Mesendoderm (in vitro differentiated cells): ENCODE data around the gene MTUS2.

ENCODE experiments used
- DNase-seq: peaks from one replicate; pipeline ENCODE4 v3.0.0; 2013
- H2AK5ac ChIP-seq: 2 replicates; pipeline ENCODE4 v1.6.1; 2013; ENCODE audit warnings: low read length, inconsistent platforms
- H2BK120ac ChIP-seq: 2 replicates; pipeline ENCODE4 v1.6.1; 2013; ENCODE audit warnings: low read depth, mild to moderate bottlenecking, low read length, moderate library complexity, mixed read lengths
- H2BK15ac ChIP-seq: replicated peaks from 2 replicates; pipeline ENCODE4 v1.6.1; 2013; ENCODE audit warnings: low read depth, mild to moderate bottlenecking, moderate library complexity
- H2BK5ac ChIP-seq: 2 replicates; pipeline ENCODE4 v1.6.1; 2013; ENCODE audit warnings: low read length, inconsistent platforms
- H3K18ac ChIP-seq: 2 replicates; pipeline ENCODE4 v1.6.1; 2013; ENCODE audit warnings: mild to moderate bottlenecking, low read length, mixed read lengths
- H3K23ac ChIP-seq: one replicate; pipeline ENCODE4 v1.6.1; 2013; ENCODE audit warnings: low read length
- H3K27ac ChIP-seq: 2 replicates; pipeline ENCODE4 v1.5.1; 2013; ENCODE audit warnings: low read depth, mild to moderate bottlenecking, inconsistent platforms, low read length, moderate library complexity
- H3K27me3 ChIP-seq: 2 replicates; pipeline ENCODE4 v1.6.1; 2013; ENCODE audit warnings: low read length, control low read depth, mild to moderate bottlenecking, inconsistent platforms; ENCODE audit not compliant: insufficient read depth, poor library complexity
- H3K36me3 ChIP-seq: 2 replicates; pipeline ENCODE4 v1.6.1; 2013; ENCODE audit warnings: low read length, inconsistent platforms; ENCODE audit not compliant: control insufficient read depth, insufficient read depth
- H3K4ac ChIP-seq: one replicate; pipeline ENCODE4 v1.6.1; 2013; ENCODE audit warnings: low read depth, mild to moderate bottlenecking, low read length, moderate library complexity
- H3K4me1 ChIP-seq: 2 replicates; pipeline ENCODE4 v1.6.1; 2013; ENCODE audit warnings: low read depth, low read length, inconsistent platforms; ENCODE audit not compliant: control insufficient read depth
- H3K4me2 ChIP-seq: 2 replicates; pipeline ENCODE4 v1.6.1; 2013; ENCODE audit warnings: low read length
- H3K4me3 ChIP-seq: 2 replicates; pipeline ENCODE4 v1.5.1; 2013; ENCODE audit warnings: mild to moderate bottlenecking, low read length
- H3K56ac ChIP-seq: one replicate; pipeline ENCODE4 v1.6.1; 2013; ENCODE audit warnings: low read length
- H3K79me1 ChIP-seq: 2 replicates; pipeline ENCODE4 v1.6.1; 2013; ENCODE audit warnings: low read length, inconsistent platforms
- H3K79me2 ChIP-seq: 2 replicates; pipeline ENCODE4 v1.6.1; 2013; ENCODE audit warnings: mild to moderate bottlenecking, low read length; ENCODE audit not compliant: control insufficient read depth, insufficient read depth
- H3K9ac ChIP-seq: 2 replicates; pipeline ENCODE4 v1.6.1; 2013; ENCODE audit warnings: low read length, inconsistent platforms
- H4K5ac ChIP-seq: one replicate; pipeline ENCODE4 v1.6.1; 2013; ENCODE audit warnings: low read length
- H4K8ac ChIP-seq: one replicate; pipeline ENCODE4 v1.6.1; 2013; ENCODE audit warnings: low read depth, mild to moderate bottlenecking, control low read depth, low read length, moderate library complexity
- WGBS: extraction: QIAGEN DNeasy Blood & Tissue Kit; methylation state at CpG from one replicate; pipeline ENCODE4 v1.1.7; 2013; ENCODE audit warnings: low lambda C conversion rate, missing lambda C conversion rate; ENCODE audit not compliant: insufficient coverage; ENCODE audit errors: extremely low coverage; 5-methylcytosine and 5-hydroxymethylcytosine counted together

The MTUS2 gene

DNA sequence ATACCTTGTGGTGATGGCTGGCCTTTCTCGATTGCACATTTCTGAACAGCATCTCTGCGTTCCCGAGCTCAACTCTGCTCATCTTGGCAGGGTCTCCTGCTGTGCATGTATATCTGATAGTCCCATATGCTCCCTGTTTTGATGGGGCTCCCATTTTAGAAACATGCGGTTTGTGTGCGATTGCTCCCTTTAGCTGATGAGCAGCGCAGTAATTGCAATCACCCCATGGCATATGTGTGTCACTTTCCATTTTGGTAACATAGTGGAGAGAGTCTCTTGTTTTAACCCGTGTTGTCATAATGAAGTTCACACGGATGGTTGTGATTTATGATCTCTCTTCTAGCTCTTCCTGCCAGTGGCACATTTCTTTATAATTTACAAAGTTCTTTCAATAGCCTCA is 144.7 kb downstream of the MTUS2 start:
- H3K27ac ChIP-seq, result no peak overlapping the region
- no peak overlapping the region for H2BK5ac ChIP-seq
- no CpG with 5 or more reads among the region's 8 CpGs for WGBS
- H3K9ac ChIP-seq, result no peak overlapping the region
- H3K36me3 ChIP-seq, result no peaks in the 10 kb centered on the region
- no peaks in the 10 kb centered on the region for H3K27me3 ChIP-seq
- H3K4me3 ChIP-seq, result no peak overlapping the region
- H2BK15ac ChIP-seq, result no peak overlapping the region
- H3K56ac ChIP-seq, result no peak overlapping the region
- DNase-seq, result no peak
- H3K23ac ChIP-seq, result no peak overlapping the region
- no peaks in the 10 kb centered on the region for H3K4me1 ChIP-seq
- H3K4me2 ChIP-seq, result no peak overlapping the region
- H3K79me1 ChIP-seq, result no peaks in the 10 kb centered on the region
- H2BK120ac ChIP-seq, result no peak overlapping the region
- no peak overlapping the region for H2AK5ac ChIP-seq
- no peak overlapping the region for H3K4ac ChIP-seq
- H4K8ac ChIP-seq, result no peak overlapping the region
- H3K18ac ChIP-seq, result no peak overlapping the region
- H4K5ac ChIP-seq, result no peak overlapping the region
- no peaks in the 10 kb centered on the region for H3K79me2 ChIP-seq

DNA sequence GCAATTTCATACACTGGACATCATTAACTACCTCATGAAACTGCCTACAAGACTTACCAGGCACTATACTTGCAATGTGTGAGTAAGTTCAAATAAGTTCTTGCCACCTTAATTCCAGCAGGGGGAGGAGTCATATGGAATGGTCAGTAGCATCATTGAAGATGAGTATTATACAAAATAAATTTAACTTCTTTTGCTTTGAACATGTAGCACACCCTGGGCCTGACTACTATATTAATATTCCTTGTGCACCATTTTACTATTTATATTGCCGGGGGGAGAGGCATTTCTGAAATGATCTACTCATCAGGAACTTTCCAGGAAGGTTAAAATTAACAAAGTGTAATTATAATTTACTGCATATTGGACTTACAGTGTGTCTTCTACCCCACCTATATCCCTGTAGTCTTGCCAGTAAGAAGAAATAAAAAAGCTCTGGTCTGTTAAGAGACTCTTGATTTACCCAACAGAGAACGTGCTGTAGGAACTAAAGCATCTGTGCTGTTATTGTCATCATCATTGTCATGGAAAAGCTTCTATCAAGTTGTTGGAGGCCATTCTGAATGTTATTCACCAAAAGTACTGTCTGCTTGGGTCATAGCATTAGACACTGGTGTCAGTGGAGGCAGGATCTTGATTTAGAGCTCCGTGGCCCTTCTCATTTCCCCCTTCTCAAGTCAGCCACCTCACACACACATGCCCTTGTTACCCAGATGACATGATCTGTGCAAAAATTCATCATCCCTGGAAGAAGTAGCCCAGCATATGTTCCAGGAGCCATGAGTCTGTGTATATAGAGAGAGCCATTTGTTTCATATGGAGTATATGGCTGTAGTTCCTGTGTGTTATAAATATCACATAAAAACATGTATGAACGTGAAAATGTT is 147.1 kb downstream of the MTUS2 start:
- no peaks in the 10 kb centered on the region for H3K27me3 ChIP-seq
- no peak overlapping the region for H4K5ac ChIP-seq
- H3K79me1 ChIP-seq, result no peaks in the 10 kb centered on the region
- no peak overlapping the region for H3K4me2 ChIP-seq
- no peak overlapping the region for H3K23ac ChIP-seq
- no CpG with 5 or more reads among the region's 4 CpGs for WGBS
- no peak overlapping the region for H3K18ac ChIP-seq
- H2BK120ac ChIP-seq, result no peak overlapping the region
- H3K4ac ChIP-seq, result no peak overlapping the region
- no peak overlapping the region for H4K8ac ChIP-seq
- no peak overlapping the region for H3K4me3 ChIP-seq
- H3K79me2 ChIP-seq, result no peaks in the 10 kb centered on the region
- H3K9ac ChIP-seq, result no peak overlapping the region
- no peak for DNase-seq
- H3K4me1 ChIP-seq, result no peaks in the 10 kb centered on the region
- no peak overlapping the region for H3K27ac ChIP-seq
- no peak overlapping the region for H2AK5ac ChIP-seq
- H2BK5ac ChIP-seq, result no peak overlapping the region
- H3K56ac ChIP-seq, result no peak overlapping the region
- no peak overlapping the region for H2BK15ac ChIP-seq
- no peaks in the 10 kb centered on the region for H3K36me3 ChIP-seq

DNA sequence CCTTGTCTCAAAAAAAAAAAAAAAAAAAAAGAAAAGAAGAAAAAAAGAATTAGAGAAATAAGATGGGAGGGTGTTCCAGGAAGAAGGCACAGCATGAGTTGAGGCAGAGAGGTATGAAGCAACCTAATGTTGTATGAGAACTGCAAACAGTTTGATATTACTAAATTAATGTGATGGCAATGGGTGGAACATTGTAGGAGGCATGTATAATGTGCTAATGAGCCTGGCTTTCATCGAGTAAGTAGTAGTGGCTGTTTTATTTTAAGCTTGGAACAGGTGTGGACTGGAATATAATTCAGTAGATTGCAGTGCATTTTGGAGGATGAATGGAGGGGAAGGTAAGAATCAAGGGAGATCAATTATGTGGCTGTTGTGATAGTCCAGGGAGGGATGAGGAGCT is 156.1 kb downstream of the MTUS2 start:
- H3K27ac ChIP-seq, result no peak overlapping the region
- DNase-seq, result no peak
- no peak overlapping the region for H2BK5ac ChIP-seq
- no peak overlapping the region for H3K9ac ChIP-seq
- H3K56ac ChIP-seq, result no peak overlapping the region
- H3K4me2 ChIP-seq, result no peak overlapping the region
- H3K4ac ChIP-seq, result no peak overlapping the region
- no peak overlapping the region for H3K23ac ChIP-seq
- no peaks in the 10 kb centered on the region for H3K27me3 ChIP-seq
- no peak overlapping the region for H2BK120ac ChIP-seq
- no peaks in the 10 kb centered on the region for H3K79me2 ChIP-seq
- WGBS, result no CpG with 5 or more reads among the region's 1 CpG
- H3K36me3 ChIP-seq, result no peaks in the 10 kb centered on the region
- H3K4me3 ChIP-seq, result no peak overlapping the region
- no peak overlapping the region for H4K5ac ChIP-seq
- no peak overlapping the region for H2BK15ac ChIP-seq
- no peak overlapping the region for H4K8ac ChIP-seq
- H3K18ac ChIP-seq, result no peak overlapping the region
- H3K4me1 ChIP-seq, result no peaks in the 10 kb centered on the region
- no peak overlapping the region for H2AK5ac ChIP-seq
- H3K79me1 ChIP-seq, result no peaks in the 10 kb centered on the region

DNA sequence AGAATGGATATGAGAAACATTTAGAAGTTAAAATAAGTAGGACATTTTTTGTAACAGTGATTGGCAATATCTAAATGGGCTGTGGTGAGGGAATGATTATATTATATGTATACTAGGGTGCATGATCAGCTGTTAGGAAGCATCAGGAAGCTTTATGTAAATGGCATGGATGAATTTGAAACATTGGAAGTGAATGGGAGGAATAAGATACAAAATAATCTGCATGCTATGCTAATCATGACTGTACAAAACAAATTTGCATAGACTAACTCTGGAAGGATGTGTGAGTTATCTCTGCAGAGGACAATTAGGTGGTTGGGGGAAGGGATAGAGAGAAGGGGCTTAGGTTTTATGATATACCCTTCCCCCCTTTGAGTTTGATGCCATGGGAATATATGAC is 156.5 kb downstream of the MTUS2 start:
- Histone ChIP-seq H3K9ac (no peak overlapping the region), H3K79me2 (no peaks in the 10 kb centered on the region), H3K27ac (no peak overlapping the region), H2BK5ac (no peak overlapping the region), H3K23ac (no peak overlapping the region), H3K4me2 (no peak overlapping the region), H2BK120ac (no peak overlapping the region), H4K8ac (no peak overlapping the region), H3K56ac (no peak overlapping the region), H3K4me1 (no peaks in the 10 kb centered on the region), H4K5ac (no peak overlapping the region), H3K36me3 (no peaks in the 10 kb centered on the region), H2BK15ac (no peak overlapping the region), H3K18ac (no peak overlapping the region), H3K79me1 (no peaks in the 10 kb centered on the region), H3K4ac (no peak overlapping the region), H3K27me3 (no peaks in the 10 kb centered on the region), H2AK5ac (no peak overlapping the region), H3K4me3 (no peak overlapping the region)
- no peak for DNase-seq

DNA sequence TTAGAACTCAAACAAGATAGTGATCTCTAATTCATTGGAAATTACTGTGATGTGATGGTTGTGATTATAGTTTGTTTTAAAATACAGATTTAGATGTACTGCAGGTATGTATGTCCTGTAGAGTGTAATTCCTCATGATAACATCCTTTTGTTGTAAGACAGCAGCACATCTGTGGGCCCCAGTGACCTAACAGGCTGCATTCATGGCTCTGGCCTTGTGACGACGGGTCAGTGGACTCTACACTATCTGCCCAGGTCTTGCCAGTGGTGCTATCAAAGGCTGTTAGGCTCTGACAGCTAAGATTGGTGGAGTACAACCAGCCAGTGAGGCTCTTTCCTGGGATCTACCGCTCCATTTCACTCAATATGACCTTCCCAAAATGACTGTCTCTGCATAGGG is 158.4 kb downstream of the MTUS2 start:
- Histone ChIP-seq H3K56ac (no peak overlapping the region), H2BK15ac (no peak overlapping the region), H3K36me3 (no peaks in the 10 kb centered on the region), H3K27me3 (no peaks in the 10 kb centered on the region), H3K27ac (no peak overlapping the region), H2AK5ac (no peak overlapping the region), H3K9ac (no peak overlapping the region), H2BK5ac (no peak overlapping the region), H4K8ac (no peak overlapping the region), H2BK120ac (no peak overlapping the region), H3K4me2 (no peak overlapping the region), H3K4ac (no peak overlapping the region), H4K5ac (no peak overlapping the region), H3K18ac (no peak overlapping the region), H3K23ac (no peak overlapping the region), H3K79me1 (no peaks in the 10 kb centered on the region), H3K4me1 (no peaks in the 10 kb centered on the region), H3K4me3 (no peak overlapping the region), H3K79me2 (no peaks in the 10 kb centered on the region)
- no peak for DNase-seq
- no CpG with 5 or more reads among the region's 3 CpGs for WGBS

DNA sequence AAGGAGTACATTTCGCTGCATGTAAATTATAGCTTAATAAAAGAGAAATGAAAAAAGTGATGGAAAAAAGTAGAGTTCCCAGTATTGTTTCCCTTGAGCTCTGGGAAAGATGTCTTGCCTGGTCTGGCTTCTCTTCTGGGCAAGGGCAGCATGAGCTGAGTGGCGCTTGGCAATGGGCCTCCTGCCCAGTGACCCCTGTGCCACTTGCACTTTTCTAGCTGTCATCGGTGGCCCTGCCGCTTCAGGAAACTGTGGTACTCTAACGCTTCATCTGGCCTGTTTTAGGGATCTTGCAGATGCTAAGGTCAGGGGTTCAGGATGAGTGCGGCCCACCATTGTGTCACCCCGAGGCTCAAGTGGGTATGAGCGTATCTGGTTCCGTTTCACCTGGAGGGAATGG is 161.4 kb downstream of the MTUS2 start:
- no peaks in the 10 kb centered on the region for H3K27me3 ChIP-seq
- H3K4ac ChIP-seq, result no peak overlapping the region
- no peak overlapping the region for H3K4me3 ChIP-seq
- H3K4me2 ChIP-seq, result no peak overlapping the region
- no peaks in the 10 kb centered on the region for H3K79me1 ChIP-seq
- H2BK120ac ChIP-seq, result no peak overlapping the region
- no peak overlapping the region for H3K56ac ChIP-seq
- H3K9ac ChIP-seq, result no peak overlapping the region
- no peak overlapping the region for H3K18ac ChIP-seq
- H3K23ac ChIP-seq, result no peak overlapping the region
- H2AK5ac ChIP-seq, result no peak overlapping the region
- no peak overlapping the region for H4K5ac ChIP-seq
- no peaks in the 10 kb centered on the region for H3K36me3 ChIP-seq
- no peaks in the 10 kb centered on the region for H3K4me1 ChIP-seq
- no peak overlapping the region for H2BK15ac ChIP-seq
- H4K8ac ChIP-seq, result no peak overlapping the region
- DNase-seq, result no peak
- no peaks in the 10 kb centered on the region for H3K79me2 ChIP-seq
- no peak overlapping the region for H2BK5ac ChIP-seq
- no CpG with 5 or more reads among the region's 9 CpGs for WGBS
- no peak overlapping the region for H3K27ac ChIP-seq
